Body of pancreas (tissue), 4 donors: Measurements from ENCODE around the gene HS3ST6. TPM values are rescaled to one million over a fixed set of nuclear protein-coding genes. Genes with fewer than 3 reads are reported as not detected.
"Not testable (repeated sequence)": the region's sequence is repeated elsewhere in the genome, so short reads cannot be mapped to it uniquely, and the experiment has no call there.

Experiments
- ATAC-seq: fragments of 150-250 bp; one replicate; pipeline ENCODE4 v1.9.1; 2016
- DNase-seq, 4 donors: peaks; one replicate each; pipeline ENCODE4 v3.0.0-alpha.2; 2019
- H3K27ac ChIP-seq, 4 donors: fragments of 200-600 bp; sonication (generic); 1 replicate in 3 of 4; 2 replicates in 1 of 4; pipeline versions ENCODE4 v1.5.1 to v1.6.1; 2016 to 2019; ENCODE audit warnings: mild to moderate bottlenecking in 1 of 4, mixed read lengths in 1 of 4, moderate library complexity in 1 of 4
- H3K27me3 ChIP-seq, 2 donors: fragments of 200-600 bp; sonication (generic); one replicate each; pipeline ENCODE4 v1.6.0; 2016; ENCODE audit warnings: mild to moderate bottlenecking in 1 of 2
- H3K36me3 ChIP-seq, 2 donors: fragments of 200-600 bp; sonication (generic); replicated peaks in 1 of 2; 2 replicates each; pipeline ENCODE4 v1.5.1; 2016; ENCODE audit warnings: low read depth in 2 of 2; ENCODE audit not compliant: insufficient read depth in 1 of 2
- H3K4me1 ChIP-seq: fragments of 200-600 bp; sonication (generic); one replicate; pipeline ENCODE4 v1.6.0; 2016
- H3K4me3 ChIP-seq, 2 donors: fragments of 200-600 bp; sonication (generic); 1 replicate in 1 of 2; 2 replicates in 1 of 2; pipeline ENCODE4 v1.5.1; 2016 to 2019
- H3K9me3 ChIP-seq, 3 donors: fragments of 200-600 bp; sonication (generic); 1 replicate in 2 of 3; 2 replicates in 1 of 3; pipeline ENCODE4 v1.5.1; 2016
- CTCF ChIP-seq, 7 experiments: fragments of 450-650 bp in 4 of 7; fragments of 200-600 bp in 3 of 7; sonication (generic) in 3 of 7; IDR thresholded peaks; one replicate each; pipeline ENCODE4 v1.5.1; 2016 to 2019; ENCODE audit warnings: antibody characterized with exemption in 7 of 7
- POLR2A ChIP-seq, 3 donors: fragments of 450-650 bp; IDR thresholded peaks; one replicate each; pipeline ENCODE4 v1.6.1; 2016; ENCODE audit warnings: antibody characterized with exemption in 3 of 3, mild to moderate bottlenecking in 2 of 3
- WGBS, 2 donors: methylation state at CpG; one replicate each; pipeline ENCODE4 v1.1.5; 2017; 5-methylcytosine and 5-hydroxymethylcytosine counted together
- intact Hi-C: fragments of 100-400 bp; cut with DNase I; formaldehyde crosslinking; loops from one replicate; pipeline ENCODE4 v1.15.1; 2023
- total RNA-seq, 2 donors: library from RNA; depleted of rRNA; stranded (reverse); fragments of >200 nt; gene quantifications; one replicate each; pipeline ENCODE4 v1.1.0, GENCODE V29; 2016

HS3ST6 gene
- total RNA-seq, 2 donors from 2014 or later, result not detected

GRCh38 chr16:1941162-1942046 is 23.2 kb upstream of the HS3ST6 start:
- intact Hi-C loops, result no loop called here
- peaks cover 54% of the 10 kb centered on the region for H3K4me1 ChIP-seq
- H3K27me3 ChIP-seq, result no peaks in the 10 kb centered on the region
- H3K27ac ChIP-seq, result peak overlapping the region; percentile 81 to 95 (median 94)
- peaks cover 6 to 8% of the 10 kb centered on the region in 2 donors for H3K36me3 ChIP-seq
- no peaks in the 10 kb centered on the region for H3K9me3 ChIP-seq
- H3K4me3 ChIP-seq, result peak overlapping the region in 1 of 2 donors; percentile 63
- TF ChIP-seq POLR2A (IDR thresholded peaks at IDR 0.05) (peak in 1 of 3 donors; percentile 52), CTCF (IDR thresholded peaks at IDR 0.05) (peak in 6 of 7 experiments; percentile 25 to 71 (median 54))
- ATAC-seq, result peak; percentile 13
- DNase-seq, result peak; percentile 73 to 77 (median 76)
- 45 to 56% methylated on average over 8 to 30 of the region's 30 CpGs for WGBS, 2 donors

DNA sequence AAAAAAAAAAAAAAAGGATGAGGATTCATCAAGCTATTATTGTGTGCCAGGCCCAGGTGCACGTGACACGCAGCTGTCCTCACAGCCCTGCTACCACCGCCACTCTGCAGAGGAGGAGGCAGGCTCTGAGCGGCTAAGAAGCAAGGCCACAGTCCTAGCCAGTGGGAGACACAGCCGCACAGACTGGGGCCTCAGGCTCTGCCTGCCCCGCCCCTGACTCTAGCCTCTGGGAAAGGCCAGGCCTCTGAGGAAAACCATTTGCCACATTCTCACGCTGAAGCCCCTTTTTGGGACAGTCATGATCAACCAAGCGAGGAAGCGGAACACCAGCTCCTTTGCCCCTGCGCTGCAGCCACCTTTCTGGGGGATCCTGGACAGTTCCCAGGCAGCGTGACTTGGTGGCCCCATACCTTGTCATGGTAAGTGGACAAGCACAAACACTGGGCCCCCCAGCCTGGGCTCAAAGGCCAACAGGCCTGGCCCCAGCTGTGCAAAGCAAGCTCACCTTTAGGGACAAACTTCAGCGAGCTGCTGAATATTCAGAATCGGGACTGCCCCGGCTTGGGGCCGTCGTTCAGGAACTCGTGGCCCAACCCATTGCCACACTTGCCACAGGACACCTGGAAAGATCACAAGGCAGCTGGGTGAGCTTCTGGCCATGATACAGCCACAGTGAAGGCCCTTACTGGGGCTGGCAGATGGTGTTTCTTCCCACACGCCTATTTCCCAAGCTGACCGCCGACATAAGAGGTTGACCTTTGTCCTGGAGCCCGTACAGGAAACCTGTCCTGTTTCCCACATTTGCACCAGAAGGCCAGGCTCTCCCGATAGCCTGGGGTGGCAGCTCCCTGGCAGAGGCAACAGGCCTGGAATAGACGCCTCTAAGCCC is 22.3 kb upstream of the HS3ST6 start:
- peak; percentile 72 for ATAC-seq
- intact Hi-C loops, result no loop called here
- Histone ChIP-seq H3K4me3 (no peak overlapping the region), H3K27me3 (no peaks in the 10 kb centered on the region), H3K36me3 (peaks cover 6 to 8% of the 10 kb centered on the region in 2 donors), H3K4me1 (peaks cover 57% of the 10 kb centered on the region), H3K9me3 (no peaks in the 10 kb centered on the region), H3K27ac (peak overlapping the region; percentile 81 to 95 (median 94))
- TF ChIP-seq POLR2A (IDR thresholded peaks at IDR 0.05), result peak; percentile 73 to 92 (median 89)
- TF ChIP-seq CTCF (IDR thresholded peaks at IDR 0.05), result peak in 1 of 7 experiments; percentile 1
- 42 to 49% methylated on average over 15 to 23 of the region's 23 CpGs for WGBS, 2 donors
- DNase-seq, result peak; percentile 93 to 98 (median 97)

DNA sequence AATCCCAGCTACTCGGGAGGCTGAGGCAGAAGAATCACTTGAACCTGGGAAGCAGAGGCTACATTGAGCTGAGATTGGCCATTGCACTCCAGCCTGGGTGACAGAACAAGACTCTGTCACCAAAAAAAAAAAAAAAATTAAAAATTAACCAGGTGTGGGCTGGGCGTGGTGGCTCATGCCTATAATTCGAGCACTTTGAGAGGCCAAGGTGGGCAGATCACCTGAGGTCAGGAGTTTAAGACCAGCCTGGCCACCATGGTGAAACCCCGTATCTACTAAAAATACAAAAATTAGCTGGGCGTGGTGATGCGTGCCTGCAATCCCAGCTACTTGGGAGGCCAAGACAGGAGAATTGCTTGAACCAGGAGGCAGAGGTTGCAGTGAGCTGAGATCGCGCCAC is 21.6 kb upstream of the HS3ST6 start:
- DNase-seq, H3K36me3 ChIP-seq, H3K27me3 ChIP-seq, ATAC-seq, intact Hi-C loops, H3K4me3 ChIP-seq, H3K9me3 ChIP-seq: not testable (repeated sequence)
- Histone ChIP-seq H3K4me1 (peaks cover 63% of the 10 kb centered on the region), H3K27ac (peak overlapping the region; percentile 81 to 95 (median 94))
- 32 to 51% methylated on average over 8 of the region's 8 CpGs for WGBS, 2 donors

DNA sequence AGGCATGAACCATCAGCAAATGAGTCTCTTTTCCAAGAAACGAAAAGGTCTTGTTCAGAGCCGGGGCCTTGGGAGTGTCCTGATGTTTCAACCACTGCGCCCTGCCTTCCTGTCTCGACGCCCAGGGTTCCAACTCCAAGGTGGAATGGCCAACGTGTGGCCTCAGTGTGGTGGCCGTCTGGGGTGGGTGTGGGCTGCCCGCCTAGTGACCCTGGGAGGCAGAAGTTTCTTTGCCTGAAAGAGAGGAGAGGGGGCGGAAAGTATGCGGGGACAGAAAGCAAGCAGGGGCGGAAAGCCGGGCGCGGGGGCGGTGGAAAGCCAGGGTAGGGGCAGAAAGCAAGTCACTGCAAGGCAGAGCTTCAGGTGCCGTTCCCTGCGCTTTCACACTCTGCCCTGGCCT is 20.7 kb upstream of the HS3ST6 start:
- Histone ChIP-seq H3K9me3 (no peaks in the 10 kb centered on the region), H3K4me1 (peaks cover 62% of the 10 kb centered on the region), H3K4me3 (no peak overlapping the region), H3K27ac (peak overlapping the region in 1 of 4 donors; percentile 95), H3K36me3 (peaks cover 6 to 8% of the 10 kb centered on the region in 2 donors), H3K27me3 (no peaks in the 10 kb centered on the region)
- no peak for ATAC-seq
- 65 to 77% methylated on average over 14 to 15 of the region's 17 CpGs for WGBS, 2 donors
- no peak for TF ChIP-seq POLR2A (IDR thresholded peaks at IDR 0.05)
- TF ChIP-seq CTCF (IDR thresholded peaks at IDR 0.05), result no peak
- intact Hi-C loops, result no loop called here
- no peak for DNase-seq

DNA sequence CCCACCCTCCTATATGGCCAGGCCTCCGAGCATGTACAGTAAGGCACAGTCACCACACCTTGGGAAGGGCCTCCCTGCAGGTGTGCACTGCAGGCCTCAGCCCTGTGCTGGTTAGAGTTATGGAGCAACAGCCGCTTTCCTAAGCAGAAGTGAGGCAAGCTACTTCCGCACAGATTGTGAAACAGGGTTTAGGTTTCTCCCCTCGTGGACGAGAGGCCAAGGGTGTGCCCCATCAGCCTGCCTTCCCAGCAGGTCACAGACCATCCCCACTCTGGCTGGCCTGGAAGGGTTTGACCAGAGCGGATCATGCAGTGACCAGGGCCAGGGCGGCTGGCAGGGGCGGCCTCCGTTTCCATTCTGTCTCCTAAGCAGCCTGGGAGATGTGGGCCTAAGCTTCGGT is 20.1 kb upstream of the HS3ST6 start:
- WGBS, 2 donors, result 72 to 84% methylated on average over 6 to 10 of the region's 10 CpGs
- intact Hi-C loops, result no loop called here
- DNase-seq, result peak in 1 of 4 donors; percentile 51
- TF ChIP-seq POLR2A (IDR thresholded peaks at IDR 0.05), result no peak
- no peak for TF ChIP-seq CTCF (IDR thresholded peaks at IDR 0.05)
- Histone ChIP-seq H3K27me3 (no peaks in the 10 kb centered on the region), H3K4me3 (no peak overlapping the region), H3K4me1 (peaks cover 63% of the 10 kb centered on the region), H3K36me3 (peaks cover 6 to 8% of the 10 kb centered on the region in 2 donors), H3K9me3 (no peaks in the 10 kb centered on the region), H3K27ac (peak overlapping the region in 1 of 4 donors; percentile 95)
- no peak for ATAC-seq
